GM21528 (cell line): ENCODE results near the gene UCKL1.
"Not testable (repeated sequence)": the region's sequence is repeated elsewhere in the genome, so short reads cannot be mapped to it uniquely, and the experiment has no call there.

ENCODE experiments used
- ATAC-seq: cut with Tn5 transposase; IDR thresholded peaks from one replicate; pipeline ENCODE4 v1.9.1; 2021; ENCODE audit warnings: mild to moderate bottlenecking, moderate library complexity; ENCODE audit not compliant: unreplicated experiment, low FRiP score

UCKL1 gene

DNA sequence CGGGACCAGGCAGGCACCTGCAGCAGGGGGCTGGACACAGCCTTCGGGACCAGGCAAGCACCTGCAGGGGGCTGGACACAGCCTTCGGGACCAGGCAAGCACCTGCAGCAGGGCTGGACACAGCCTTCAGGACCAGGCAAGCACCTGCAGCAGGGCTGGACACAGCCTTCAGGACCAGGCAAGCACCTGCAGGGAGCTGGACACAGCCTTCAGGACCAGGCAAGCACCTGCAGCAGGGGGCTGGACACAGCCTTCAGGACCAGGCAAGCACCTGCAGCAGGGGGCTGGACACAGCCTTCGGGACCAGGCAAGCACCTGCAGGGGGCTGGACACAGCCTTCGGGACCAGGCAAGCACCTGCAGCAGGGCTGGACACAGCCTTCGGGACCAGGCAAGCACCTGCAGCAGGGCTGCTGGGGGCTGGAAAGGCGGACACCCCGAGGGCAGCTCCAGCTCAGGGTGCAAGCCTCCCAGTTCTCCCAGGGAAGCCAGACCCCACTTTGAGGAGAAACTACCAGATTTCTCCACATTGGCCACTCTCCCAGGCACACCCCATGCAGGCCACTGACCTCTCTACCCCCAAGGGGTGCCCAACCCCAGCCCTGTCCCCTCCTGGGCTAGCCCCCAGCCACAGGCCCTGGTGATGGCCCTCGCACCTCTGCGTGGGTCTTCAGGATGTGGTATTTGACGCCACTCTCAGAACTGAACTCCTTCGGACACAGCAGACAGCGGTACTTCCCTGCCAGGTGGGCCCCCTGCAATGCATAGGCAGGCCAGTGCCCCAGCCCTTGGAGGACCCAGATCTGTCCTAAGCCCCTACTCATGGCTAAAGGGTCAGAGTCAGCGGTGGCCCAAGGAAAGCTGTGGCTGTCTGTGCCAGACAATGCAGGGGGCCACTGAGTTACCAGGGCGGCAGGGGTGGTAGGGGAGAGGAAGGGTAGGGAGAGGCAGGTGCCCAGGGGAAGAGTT, 4.7 kb upstream of the UCKL1 start:
- ATAC-seq, result not testable (repeated sequence)

DNA sequence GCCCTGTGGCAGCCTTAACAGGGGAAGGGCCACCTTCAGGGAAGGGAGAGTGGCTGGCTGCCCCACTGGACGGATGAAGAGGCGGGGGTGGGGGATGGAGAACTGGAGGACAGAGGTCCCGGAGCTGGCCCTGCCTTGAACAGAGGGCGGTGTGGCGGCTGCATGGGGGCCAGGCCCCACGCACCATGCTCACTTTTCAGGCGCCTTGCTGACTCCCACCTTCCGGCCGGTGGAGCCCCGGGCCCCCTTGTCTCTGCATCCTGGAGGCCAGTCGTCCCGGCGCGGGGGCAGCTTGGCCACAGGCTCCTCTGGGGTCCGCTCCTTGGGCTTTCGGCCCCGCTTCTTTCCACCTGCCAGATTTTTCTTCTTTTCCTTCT, 3.5 kb upstream of the UCKL1 start:
- no peak for ATAC-seq

DNA sequence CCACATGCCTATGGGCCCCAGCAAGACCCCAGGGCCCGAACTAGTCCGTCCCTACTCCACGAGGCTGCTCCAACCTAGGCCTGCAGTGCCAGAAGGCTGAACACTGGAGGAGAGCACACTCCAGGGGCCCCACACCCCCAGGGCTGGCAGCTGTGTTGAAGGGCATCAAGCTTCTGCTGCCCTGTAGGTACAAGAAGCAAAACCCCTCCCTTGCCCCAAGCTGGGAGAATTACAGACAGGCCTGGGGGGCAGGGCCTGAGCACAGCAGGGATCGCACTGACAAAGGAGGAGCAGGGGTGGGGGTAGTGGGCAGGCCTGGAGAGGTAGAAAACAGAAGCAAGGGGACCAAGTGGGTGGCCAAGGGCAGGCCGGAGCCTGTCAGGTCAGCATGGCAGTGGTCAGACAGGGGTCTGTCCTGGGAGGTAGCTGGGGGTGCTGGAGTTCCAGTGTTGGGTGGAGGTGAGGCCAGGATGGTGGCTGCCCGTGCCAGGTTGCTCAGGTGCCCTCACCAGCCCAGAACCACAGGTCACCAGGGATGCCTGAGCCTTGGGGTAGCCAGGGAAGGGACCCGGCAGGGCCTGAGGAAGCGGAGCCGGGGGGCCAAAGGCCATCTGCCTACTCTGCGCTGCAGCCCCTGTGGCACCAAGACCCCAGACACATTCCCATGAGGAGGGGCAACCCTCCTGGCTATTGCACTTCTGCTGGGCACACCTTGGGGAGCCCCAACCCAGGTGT, 2.9 kb upstream of the UCKL1 start:
- no peak for ATAC-seq

GRCh38 chr20:63958471-63958870, 2.3 kb upstream of the UCKL1 start:
- no peak for ATAC-seq

DNA sequence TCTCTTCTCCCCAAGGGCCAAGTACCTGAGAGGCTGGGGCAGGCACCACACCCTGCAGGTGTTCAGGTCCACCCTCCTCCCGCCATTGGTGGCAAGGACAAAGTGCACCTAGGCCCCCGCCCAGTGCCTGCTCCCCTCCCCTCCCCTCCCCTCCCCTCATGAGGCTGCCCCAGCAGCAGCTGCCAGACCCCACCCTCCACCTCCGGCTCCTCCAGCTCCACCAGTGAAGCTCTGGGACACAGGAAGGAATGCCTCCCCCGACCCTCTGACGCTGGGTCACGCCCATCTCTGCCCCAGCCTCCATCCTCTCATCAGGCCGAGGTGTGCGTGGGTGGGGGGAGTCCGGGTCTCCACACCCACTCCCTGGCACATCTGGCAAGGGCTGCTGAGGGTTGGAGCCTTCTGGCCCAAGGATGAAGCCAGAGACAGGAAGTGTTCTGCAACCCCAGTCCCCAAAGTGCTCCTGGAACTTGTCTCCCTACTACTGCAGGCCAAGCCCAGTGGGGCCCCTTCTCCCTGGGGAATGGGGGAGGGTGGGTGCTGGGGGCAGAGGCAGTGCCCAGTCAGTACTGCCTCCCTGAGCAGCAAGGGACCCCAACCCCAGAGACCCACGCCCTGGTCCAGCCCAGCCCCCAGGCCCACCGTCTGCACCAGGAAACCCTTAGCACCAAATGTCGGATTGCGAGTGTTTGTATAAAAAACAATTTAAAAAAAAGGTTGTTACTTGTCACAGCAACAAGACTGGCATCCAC, 1.6 kb upstream of the UCKL1 start:
- no peak for ATAC-seq

DNA sequence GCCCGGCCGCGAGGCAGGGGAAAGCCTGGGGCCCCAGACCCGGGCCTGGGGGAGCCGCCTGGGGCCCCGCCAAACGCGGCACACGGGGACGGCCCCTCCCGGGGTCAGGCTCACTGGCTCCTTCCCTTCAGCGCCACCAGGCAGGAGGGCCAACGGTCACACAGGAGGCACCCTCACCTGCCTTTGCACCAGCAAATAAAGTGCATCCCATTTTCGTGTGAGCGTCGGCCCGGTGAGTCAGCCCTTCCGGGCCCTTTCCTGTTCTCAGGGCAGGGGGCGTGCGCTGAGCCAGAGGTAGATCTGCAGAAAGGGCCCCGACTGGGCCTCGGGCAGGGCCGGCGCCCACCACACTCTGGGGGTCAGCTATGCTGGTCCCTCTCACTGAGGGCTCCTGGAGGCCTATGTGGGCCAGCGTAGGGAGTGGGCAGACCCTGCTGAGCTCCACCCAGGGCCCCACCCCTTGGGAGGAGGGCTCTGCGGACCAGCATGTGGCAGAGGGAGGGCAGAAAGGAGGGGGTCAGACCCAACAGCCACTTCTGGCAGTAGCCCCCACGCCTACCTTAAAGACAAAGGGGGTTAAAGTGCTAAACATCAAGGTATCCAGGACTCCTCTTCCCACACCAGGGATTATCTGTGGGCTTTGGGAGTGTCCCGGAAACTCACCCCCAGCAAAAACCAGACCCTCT, 931 bp upstream of the UCKL1 start:
- ATAC-seq, result peak; percentile 17

- peak; percentile 10 for ATAC-seq
These were observed 418 bp upstream of the UCKL1 start for GRCh38 chr20:63956664-63957003.

GRCh38 chr20:63955281-63955826, 862 bp downstream of the UCKL1 start:
- ATAC-seq, result peak; percentile 2

- ATAC-seq, result no peak
These were observed 2.3 kb downstream of the UCKL1 start for GRCh38 chr20:63953764-63954429.

DNA sequence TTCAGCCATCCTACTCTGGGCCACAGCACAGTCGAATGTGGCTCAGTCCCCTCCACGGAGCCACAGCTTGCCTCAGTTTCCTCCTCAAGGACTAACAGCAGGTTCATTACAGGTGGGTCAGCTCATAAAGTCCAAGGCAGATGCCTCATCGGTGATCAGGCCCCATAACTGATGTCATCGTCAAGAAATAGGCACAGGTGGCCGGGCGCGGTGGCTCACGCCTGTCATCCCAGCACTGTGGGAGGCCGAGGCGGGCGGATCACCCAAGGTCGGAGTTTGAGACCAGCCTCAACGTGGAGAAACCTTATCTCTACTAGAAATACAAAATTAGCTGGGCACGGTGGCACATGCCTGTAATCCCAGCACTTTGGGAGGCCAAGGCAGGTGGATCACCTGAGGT, 3.4 kb downstream of the UCKL1 start:
- ATAC-seq, result no peak

DNA sequence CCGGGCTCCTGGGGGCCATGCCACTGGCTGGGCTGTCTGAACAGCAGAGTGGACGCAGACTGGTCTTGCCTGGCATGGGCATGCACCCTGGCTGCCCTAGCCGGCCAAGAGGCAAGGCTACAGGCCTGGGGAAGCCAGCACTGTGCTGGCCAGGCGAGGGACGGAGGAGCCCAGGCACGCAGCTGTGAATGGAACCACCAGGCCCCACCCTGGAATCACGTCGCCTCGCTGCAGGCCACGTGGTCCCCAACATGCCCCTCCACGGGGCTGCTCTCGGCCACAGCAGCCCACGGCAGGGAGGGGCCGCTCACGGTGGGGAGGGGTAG, 4.0 kb downstream of the UCKL1 start:
- no peak for ATAC-seq

GRCh38 chr20:63951398-63952209, 4.6 kb downstream of the UCKL1 start:
- no peak for ATAC-seq

DNA sequence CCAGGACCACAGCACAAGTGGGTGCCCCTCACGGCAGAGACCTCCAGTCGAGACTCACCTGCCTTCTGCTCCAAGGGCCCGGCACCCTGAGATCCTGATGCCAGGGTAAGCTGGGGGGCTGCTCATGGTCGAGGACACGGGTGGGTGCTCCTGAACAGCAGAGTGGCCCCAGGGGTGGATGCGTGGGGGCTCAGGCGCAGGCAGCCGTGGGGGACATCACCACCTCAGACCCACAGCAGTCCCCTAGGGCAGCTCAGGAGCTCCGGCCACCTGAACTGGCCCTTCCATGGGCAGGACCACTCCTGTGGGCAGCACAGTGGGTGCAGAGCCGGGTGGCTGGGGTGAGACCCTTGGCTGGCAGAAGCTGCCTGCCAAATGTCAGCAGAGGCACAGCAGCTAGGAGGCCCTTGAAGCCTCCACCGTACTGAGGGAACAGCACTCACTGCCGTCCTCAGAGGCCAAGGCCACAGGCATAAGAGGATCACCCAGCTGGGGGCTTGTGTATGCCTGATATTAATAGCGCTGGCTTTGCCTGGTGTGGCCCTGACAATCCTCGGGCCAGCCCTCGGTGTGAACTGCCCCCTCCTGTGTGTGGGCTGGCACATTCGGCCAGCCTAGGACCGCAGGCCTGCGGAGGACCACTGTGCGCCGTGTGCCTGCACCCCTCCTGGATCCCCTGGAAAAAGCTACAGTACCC, 5.4 kb downstream of the UCKL1 start:
- no peak for ATAC-seq

- ATAC-seq, result no peak
These were observed 8.4 kb downstream of the UCKL1 start for GRCh38 chr20:63947638-63948456.

DNA sequence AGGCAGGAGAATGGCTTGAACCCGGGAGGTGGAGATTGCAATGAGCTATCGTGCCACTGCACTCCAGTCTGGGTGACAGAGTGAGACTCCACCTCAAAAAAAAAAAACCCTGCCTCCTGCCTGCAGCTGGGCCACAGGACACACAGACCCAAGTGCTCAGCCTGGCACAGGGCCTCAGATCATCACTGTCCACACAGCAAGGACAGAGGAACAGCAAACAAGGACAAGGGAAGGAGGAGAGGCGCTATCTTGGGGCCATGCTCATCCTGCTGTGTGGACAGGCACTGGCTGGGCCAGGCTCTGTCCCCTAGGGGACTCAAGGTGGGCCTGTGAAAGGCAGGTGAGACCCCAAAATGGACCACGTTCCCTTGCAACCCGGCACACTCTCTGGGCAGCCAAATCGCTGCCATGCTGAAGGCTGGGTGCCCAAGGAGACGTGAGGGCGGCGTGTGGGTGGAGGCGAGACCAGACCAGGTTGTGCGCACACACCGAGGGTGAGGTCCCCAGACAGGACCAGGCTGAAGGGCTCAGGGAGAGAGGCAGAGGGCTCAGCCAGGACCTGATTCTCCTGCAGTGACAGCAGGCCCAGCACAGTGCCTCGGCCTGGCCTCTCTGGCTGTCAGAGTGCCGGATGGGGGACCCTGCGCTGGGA, 9.1 kb downstream of the UCKL1 start:
- ATAC-seq, result no peak

DNA sequence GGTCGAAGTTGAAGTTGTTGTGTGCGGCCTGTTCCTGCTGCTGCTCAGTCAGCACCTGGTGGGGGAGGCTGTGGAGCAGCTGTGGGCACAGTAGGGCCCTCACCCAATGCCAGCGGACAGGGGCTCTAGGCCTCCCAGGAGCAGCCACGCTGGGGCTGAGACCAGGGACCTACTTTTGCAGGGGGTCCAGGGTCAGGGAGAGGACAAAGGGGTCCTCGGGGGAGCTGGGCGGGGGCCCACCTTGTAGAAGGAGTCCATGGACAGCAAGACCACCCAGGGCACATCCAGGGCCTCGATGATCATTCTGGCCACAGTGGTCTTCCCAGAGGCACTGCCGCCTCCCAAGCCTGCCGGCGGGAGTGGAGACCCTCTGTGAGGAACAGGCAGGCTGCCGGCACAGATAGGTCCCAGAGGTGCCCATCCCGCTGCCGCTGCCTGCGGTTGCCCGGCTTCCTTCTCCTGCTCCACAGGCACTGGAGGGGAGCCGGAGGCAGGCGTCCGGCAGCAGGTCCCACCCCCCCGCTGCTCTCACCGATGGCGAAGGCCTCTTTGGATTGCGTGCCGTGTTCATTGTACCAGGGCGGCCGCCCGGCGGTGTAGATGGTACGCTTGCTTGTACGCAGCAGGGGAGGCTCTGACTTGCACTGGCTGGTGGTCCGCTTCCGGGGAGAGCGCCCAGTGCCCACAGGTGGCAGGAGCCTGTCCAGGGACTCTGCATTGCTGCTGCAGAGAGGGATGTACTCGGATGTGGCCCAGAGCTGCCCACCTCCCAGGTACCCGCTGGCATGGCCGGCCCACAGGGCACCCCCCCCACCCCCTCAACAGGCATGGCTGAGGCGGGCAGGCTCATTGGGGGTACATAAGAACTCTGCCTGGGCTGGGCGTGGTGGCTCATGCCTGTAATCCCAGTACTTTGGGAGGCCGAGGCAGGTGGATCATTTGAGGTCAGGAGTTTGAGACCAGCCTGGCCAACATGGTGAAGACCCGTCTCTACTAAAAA, 10.0 kb downstream of the UCKL1 start:
- ATAC-seq, result no peak
